GM10266 (cell line): ENCODE measurements around the gene CHRND.

Source experiments
- DNase-seq: peaks from one replicate; pipeline ENCODE4 v3.0.0; 2012; ENCODE audit errors: extremely low spot score
- TF ChIP-seq, protein P1 (sequence below): IDR thresholded peaks from 2 replicates; pipeline ENCODE4 v1.5.1; 2012; ENCODE audit warnings: mild to moderate bottlenecking, low read depth; ENCODE audit not compliant: control insufficient read depth, insufficient read depth; ENCODE audit errors: missing control alignments

CHRND gene

GRCh38 chr2:232502911-232503808 lies 22.8 kb upstream of the CHRND start:
- TF ChIP-seq, protein P1, sequence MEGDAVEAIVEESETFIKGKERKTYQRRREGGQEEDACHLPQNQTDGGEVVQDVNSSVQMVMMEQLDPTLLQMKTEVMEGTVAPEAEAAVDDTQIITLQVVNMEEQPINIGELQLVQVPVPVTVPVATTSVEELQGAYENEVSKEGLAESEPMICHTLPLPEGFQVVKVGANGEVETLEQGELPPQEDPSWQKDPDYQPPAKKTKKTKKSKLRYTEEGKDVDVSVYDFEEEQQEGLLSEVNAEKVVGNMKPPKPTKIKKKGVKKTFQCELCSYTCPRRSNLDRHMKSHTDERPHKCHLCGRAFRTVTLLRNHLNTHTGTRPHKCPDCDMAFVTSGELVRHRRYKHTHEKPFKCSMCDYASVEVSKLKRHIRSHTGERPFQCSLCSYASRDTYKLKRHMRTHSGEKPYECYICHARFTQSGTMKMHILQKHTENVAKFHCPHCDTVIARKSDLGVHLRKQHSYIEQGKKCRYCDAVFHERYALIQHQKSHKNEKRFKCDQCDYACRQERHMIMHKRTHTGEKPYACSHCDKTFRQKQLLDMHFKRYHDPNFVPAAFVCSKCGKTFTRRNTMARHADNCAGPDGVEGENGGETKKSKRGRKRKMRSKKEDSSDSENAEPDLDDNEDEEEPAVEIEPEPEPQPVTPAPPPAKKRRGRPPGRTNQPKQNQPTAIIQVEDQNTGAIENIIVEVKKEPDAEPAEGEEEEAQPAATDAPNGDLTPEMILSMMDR: no peak
- DNase-seq: no peak

DNA sequence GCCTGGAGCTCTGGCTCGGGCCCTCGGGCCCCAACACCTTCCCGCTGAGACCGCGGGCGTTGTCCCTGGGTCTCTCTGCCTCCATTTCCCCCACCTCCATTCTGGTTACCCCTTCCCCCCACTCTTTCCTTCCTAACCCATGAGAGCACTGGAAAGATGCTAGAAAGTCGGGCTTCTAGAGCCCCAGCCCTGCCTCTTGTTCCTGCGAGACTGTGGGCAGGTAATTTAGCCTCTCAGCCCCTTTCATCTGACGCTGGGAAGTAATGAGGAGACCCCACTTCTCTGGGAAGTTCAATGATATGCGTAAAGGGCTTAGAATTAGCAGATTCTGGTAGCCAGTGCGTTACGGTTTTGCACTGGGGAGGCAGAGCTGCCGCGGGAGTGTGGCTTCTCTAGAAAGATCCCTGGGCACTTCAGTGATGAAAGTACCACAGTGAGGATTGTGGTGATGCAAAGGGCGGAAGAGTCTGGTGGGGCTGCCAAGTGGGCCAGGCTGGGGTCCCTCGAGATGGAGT lies 22.1 kb upstream of the CHRND start:
- TF ChIP-seq, protein P1: no peak
- no peak for DNase-seq

- DNase-seq: no peak
- TF ChIP-seq, protein P1: no peak
Measured at GRCh38 chr2:232504438-232504837, 21.5 kb upstream of the CHRND start.

DNA sequence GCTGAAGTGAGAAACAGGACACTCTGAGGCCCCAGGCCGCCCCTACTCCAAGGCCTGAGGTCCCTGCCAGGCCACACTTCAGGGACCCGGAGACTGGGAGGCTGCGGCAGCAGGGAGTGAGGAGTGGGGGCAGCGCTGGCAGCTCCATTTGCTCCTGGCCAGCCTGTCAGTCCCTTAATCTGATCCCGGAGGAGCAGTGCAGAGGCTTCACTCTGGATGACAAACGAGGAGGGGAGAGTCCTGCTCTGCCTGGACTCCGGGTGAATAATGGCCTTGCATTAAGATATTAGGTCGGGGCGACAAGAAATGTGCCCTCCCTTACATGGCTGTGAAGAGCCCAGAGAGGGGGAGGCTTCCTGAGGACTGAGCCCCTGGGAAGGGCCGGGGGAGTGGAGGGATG lies 20.1 kb upstream of the CHRND start:
- DNase-seq: no peak
- TF ChIP-seq, protein P1: no peak

DNA sequence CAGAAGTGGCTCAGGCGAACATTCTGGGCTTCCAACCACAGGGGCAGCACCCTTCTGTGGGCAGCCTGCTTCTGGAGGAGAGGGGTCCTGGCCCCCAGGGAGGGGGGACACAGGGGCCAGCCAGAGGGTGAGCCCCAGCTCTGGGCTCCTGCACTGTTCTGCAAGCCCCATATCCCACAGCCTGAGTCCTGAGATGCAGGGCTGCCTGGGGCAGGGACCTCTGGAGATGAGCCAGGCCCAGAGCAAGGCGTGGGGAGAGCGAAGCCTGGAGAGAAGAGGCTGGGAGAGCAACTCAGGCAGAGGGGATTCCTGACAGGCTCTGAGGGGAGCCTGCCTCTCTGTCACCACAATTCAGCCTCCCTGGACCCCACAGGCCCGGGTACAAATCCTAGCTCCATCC lies 19.3 kb upstream of the CHRND start:
- TF ChIP-seq, protein P1: no peak
- DNase-seq: no peak

- TF ChIP-seq, protein P1: no peak
- DNase-seq: no peak
Measured at GRCh38 chr2:232508251-232508650, 17.7 kb upstream of the CHRND start.

DNA sequence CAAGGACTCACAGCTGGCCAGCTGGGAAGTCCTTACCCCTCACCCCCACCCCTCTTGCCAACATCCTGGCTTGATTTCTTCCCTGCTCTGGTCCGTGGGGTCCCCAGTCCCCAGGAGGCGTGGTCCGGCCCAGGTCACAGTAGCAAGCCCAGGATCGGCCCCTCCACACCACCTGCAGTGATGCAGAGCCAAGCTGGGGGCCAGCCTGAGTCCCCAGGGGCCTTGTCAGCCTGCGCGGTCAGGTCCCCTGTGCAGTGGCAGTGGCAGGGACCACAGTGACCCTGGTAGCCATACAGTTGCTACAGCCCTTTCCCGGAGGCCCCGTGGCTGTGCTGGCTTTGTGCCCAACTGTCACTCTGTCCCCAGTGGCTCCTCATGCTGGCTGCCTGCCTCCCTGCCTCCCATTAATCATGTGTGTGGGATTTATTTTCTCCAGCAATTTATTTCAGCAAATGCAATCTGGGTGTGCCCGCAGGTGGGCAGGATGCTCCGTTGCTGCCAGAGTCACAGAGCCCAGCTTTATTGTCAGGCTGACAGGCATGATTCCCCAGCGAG lies 14.5 kb upstream of the CHRND start:
- TF ChIP-seq, protein P1: no peak
- DNase-seq: no peak
